OCI-LY3 (cell line): Measurements from ENCODE around the gene HOXA11.
A peak's percentile ranks its signal among the peaks of the same experiment; 100 is the strongest.

Source experiments
- H2AFZ ChIP-seq: fragments of 200-600, 300-600 bp; shearing (Covaris generic); 2 replicates; pipeline ENCODE4 v1.6.0; 2014; ENCODE audit warnings: antibody characterized with exemption, low read depth, low read length
- H3K27ac ChIP-seq: fragments of 200-600, 300-600 bp; sonication (generic); 2 replicates; pipeline ENCODE4 v1.5.1; 2014; ENCODE audit warnings: mild to moderate bottlenecking, low read length, moderate library complexity, mixed read lengths
- H3K27me3 ChIP-seq: fragments of 200-600, 300-600 bp; sonication (generic); 2 replicates; pipeline ENCODE4 v1.6.1; 2014; ENCODE audit warnings: low read depth, low read length, mixed read lengths
- H3K36me3 ChIP-seq: fragments of 200-600, 300-600 bp; sonication (generic); replicated peaks from 2 replicates; pipeline ENCODE3; 2014; ENCODE audit warnings: low read depth, low read length, mixed read lengths
- H3K4me1 ChIP-seq: fragments of 300-600, 200-600 bp; sonication (generic); 2 replicates; pipeline ENCODE4 v1.6.1; 2014; ENCODE audit warnings: low read length, mixed read lengths
- H3K4me2 ChIP-seq: fragments of 200-600, 300-600 bp; sonication (generic); 2 replicates; pipeline ENCODE4 v1.6.1; 2014; ENCODE audit warnings: low read length, mixed read lengths
- H3K4me3 ChIP-seq: fragments of 300-600, 200-600 bp; sonication (generic); 2 replicates; pipeline ENCODE4 v1.5.1; 2014; ENCODE audit warnings: antibody characterized with exemption, mild to moderate bottlenecking, low read length, moderate library complexity
- H3K79me2 ChIP-seq: fragments of 300-600, 200-600 bp; shearing (Covaris generic); 2 replicates; pipeline ENCODE4 v1.6.1; 2014; ENCODE audit warnings: mild to moderate bottlenecking, low read length, mixed read lengths
- H3K9ac ChIP-seq: fragments of 300-600, 200-600 bp; shearing (Covaris generic); 2 replicates; pipeline ENCODE4 v1.6.0; 2014; ENCODE audit warnings: mild to moderate bottlenecking, low read length, moderate library complexity
- H3K9me3 ChIP-seq: fragments of 200-600, 300-600 bp; shearing (Covaris generic); 2 replicates; pipeline ENCODE4 v1.6.1; 2014; ENCODE audit warnings: low read length, mixed read lengths; ENCODE audit not compliant: insufficient read depth
- H4K20me1 ChIP-seq: fragments of 200-600, 300-600 bp; sonication (generic); 2 replicates; pipeline ENCODE4 v1.6.1; 2016; ENCODE audit warnings: low read length, mixed read lengths; ENCODE audit not compliant: insufficient read depth
- EZH2phosphoT487 ChIP-seq: fragments of 200-600 bp; shearing (Covaris generic); IDR thresholded peaks from 2 replicates; pipeline ENCODE4 v1.6.1; 2018; ENCODE audit warnings: antibody characterized with exemption, mixed run types, low read depth
- TF ChIP-seq, protein P1 (sequence below): fragments of 200-600, 300-600 bp; sonication (generic); IDR thresholded peaks from 2 replicates; pipeline ENCODE4 v1.5.1; 2014; ENCODE audit warnings: antibody characterized with exemption, low read length, low read depth

The HOXA11 gene

DNA sequence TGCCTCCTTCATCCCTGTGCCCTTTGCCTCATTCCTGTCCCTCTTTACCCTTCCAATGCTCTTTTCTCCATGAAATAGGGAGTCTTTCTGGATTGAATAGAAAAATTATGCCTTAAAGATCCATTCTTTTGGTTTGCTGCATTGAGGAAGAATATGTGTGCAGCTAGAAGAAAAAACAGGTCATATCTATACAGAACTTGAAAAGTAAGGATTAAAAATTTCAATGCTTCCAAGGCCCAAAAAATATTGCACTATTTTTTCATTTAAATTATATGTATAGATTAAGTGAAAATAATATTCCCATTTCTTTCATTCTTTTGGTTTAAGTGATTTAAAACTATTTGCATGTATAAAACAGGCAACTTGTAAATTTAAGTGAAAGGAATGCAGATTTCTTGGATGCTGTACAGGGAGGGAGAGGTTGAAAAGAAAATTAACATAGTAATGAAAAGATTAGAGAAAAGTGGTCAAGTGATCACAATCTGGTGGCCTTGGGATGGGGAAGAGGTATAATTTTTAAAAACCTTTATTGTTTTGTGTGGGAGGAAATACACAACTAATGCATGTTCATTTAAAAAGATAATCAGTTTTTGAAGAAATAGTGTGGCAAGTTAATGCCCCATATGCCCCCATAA lies 39.0 kb upstream of the HOXA11 start:
- H3K79me2 ChIP-seq, result no peaks in the 10 kb centered on the region
- no peak overlapping the region for H2AFZ ChIP-seq
- H3K4me1 ChIP-seq, result peaks cover 13% of the 10 kb centered on the region
- H3K9ac ChIP-seq, result no peak overlapping the region
- H3K9me3 ChIP-seq, result no peaks in the 10 kb centered on the region
- no peaks in the 10 kb centered on the region for H4K20me1 ChIP-seq
- H3K27ac ChIP-seq, result no peak overlapping the region
- no peaks in the 10 kb centered on the region for H3K36me3 ChIP-seq
- peaks cover 20% of the 10 kb centered on the region for H3K27me3 ChIP-seq
- no peak overlapping the region for H3K4me3 ChIP-seq
- no peak overlapping the region for H3K4me2 ChIP-seq
- TF ChIP-seq EZH2phosphoT487, result no peak
- TF ChIP-seq, protein P1, sequence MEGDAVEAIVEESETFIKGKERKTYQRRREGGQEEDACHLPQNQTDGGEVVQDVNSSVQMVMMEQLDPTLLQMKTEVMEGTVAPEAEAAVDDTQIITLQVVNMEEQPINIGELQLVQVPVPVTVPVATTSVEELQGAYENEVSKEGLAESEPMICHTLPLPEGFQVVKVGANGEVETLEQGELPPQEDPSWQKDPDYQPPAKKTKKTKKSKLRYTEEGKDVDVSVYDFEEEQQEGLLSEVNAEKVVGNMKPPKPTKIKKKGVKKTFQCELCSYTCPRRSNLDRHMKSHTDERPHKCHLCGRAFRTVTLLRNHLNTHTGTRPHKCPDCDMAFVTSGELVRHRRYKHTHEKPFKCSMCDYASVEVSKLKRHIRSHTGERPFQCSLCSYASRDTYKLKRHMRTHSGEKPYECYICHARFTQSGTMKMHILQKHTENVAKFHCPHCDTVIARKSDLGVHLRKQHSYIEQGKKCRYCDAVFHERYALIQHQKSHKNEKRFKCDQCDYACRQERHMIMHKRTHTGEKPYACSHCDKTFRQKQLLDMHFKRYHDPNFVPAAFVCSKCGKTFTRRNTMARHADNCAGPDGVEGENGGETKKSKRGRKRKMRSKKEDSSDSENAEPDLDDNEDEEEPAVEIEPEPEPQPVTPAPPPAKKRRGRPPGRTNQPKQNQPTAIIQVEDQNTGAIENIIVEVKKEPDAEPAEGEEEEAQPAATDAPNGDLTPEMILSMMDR, result no peak

DNA sequence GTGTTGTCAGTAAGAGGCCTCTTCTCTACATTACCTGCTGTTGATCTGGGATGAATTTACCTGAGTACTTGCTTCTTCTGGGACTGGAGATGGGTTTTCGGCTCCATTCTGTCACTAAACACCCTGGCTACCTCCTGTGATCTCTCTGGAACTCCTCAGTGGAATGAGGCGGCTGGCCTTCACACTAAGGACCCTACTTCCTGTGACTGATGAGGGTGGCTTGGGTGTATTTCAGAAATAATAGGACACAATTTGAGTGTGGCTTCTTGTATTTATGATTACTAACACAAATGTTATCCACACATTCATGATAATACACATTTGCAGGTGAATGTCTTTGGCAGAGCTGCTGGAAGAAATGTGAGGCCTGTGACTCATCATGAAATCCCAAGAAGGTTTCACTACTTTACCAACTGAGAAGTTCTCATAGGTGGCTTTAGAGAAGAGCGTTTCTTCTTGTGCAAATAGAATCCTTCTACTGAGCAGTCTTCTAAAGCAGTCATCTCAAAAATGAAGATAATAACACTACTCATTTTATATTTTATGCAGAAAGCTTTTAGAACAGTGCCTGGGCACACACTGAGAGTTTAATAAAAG lies 36.3 kb upstream of the HOXA11 start:
- Histone ChIP-seq H3K4me2 (peak overlapping the region; percentile 29), H3K4me3 (no peak overlapping the region), H3K9me3 (no peaks in the 10 kb centered on the region), H3K27me3 (peaks cover 20% of the 10 kb centered on the region), H3K9ac (no peak overlapping the region), H4K20me1 (no peaks in the 10 kb centered on the region), H3K36me3 (no peaks in the 10 kb centered on the region), H3K4me1 (peaks cover 13% of the 10 kb centered on the region), H3K27ac (no peak overlapping the region), H2AFZ (no peak overlapping the region), H3K79me2 (no peaks in the 10 kb centered on the region)
- TF ChIP-seq EZH2phosphoT487, result no peak
- TF ChIP-seq, protein P1, result no peak

DNA sequence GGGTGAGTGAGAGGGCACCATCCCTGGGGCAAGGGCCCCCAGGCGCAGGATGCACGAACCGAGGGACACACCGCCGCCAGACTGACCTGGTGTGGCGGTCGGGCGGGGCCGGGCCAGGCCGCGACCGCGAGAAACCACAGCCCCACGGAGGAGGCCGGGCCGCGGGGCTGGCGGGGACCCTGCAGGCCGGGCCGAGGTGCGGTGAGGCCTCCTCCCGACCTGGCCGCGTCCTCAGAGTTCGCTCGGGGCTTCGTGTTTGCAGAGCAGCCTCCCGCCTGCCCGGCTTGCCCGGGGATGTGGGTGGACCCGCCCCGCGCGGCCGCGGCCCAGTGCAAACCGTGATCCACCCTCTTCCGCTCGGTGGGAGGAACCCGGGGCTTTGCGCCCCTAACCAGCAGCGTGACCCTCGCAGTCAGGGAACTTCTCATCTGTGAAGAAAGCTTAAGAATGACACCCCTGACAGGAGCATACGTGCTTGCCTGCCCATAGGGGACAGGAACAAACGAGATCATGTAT lies 35.5 kb upstream of the HOXA11 start:
- Histone ChIP-seq H3K79me2 (no peaks in the 10 kb centered on the region), H3K27ac (no peak overlapping the region), H2AFZ (no peak overlapping the region), H3K27me3 (peaks cover 20% of the 10 kb centered on the region), H3K36me3 (no peaks in the 10 kb centered on the region), H4K20me1 (no peaks in the 10 kb centered on the region), H3K4me1 (peaks cover 13% of the 10 kb centered on the region), H3K9me3 (no peaks in the 10 kb centered on the region), H3K9ac (no peak overlapping the region), H3K4me3 (no peak overlapping the region), H3K4me2 (no peak overlapping the region)
- TF ChIP-seq, protein P1, result no peak
- TF ChIP-seq EZH2phosphoT487, result no peak

DNA sequence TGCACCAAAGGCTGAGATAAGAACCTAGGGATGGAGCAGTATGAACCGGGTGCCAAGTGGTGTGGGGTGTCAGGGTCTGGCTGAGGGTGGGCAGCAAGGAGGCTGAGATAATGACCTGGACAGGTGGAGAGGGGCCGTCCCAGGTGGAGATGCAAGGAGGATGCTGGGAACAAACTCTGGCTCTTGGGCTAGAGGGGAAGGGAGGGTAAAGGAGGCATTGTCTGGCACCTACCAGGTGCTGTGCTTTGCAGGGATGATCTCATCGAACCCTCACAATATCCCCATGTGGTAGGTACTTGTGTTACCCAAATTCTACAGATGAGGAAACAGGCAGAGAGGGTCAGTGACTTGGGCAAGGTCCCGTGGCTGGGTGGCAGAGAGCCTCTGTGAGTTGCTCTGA lies 34.8 kb upstream of the HOXA11 start:
- no peaks in the 10 kb centered on the region for H4K20me1 ChIP-seq
- H3K4me3 ChIP-seq, result no peak overlapping the region
- H3K9ac ChIP-seq, result no peak overlapping the region
- TF ChIP-seq EZH2phosphoT487, result no peak
- TF ChIP-seq, protein P1, result no peak
- peaks cover 13% of the 10 kb centered on the region for H3K4me1 ChIP-seq
- H3K27ac ChIP-seq, result no peak overlapping the region
- H3K27me3 ChIP-seq, result peaks cover 20% of the 10 kb centered on the region
- no peak overlapping the region for H3K4me2 ChIP-seq
- H2AFZ ChIP-seq, result no peak overlapping the region
- H3K36me3 ChIP-seq, result no peaks in the 10 kb centered on the region
- no peaks in the 10 kb centered on the region for H3K79me2 ChIP-seq
- no peaks in the 10 kb centered on the region for H3K9me3 ChIP-seq
